HG02943 (cell line): ENCODE data around the gene GPR27.

Source experiments
- ATAC-seq: cut with Tn5 transposase; IDR thresholded peaks from one replicate; pipeline ENCODE4 v1.9.1; 2021; ENCODE audit warnings: mild to moderate bottlenecking, low read depth, moderate library complexity; ENCODE audit not compliant: unreplicated experiment

Gene GPR27

GRCh38 chr3:71728632-71729342, 24.9 kb upstream of the GPR27 start:
- ATAC-seq: no peak

- ATAC-seq: no peak
Measured at GRCh38 chr3:71732637-71733036, 21.0 kb upstream of the GPR27 start.

GRCh38 chr3:71733319-71733718, 20.3 kb upstream of the GPR27 start:
- ATAC-seq: no peak

- ATAC-seq: no peak
Measured at GRCh38 chr3:71734881-71735280, 18.8 kb upstream of the GPR27 start.

- no peak for ATAC-seq
Measured at GRCh38 chr3:71742621-71743020, 11.0 kb upstream of the GPR27 start.

GRCh38 chr3:71744738-71745137, 8.9 kb upstream of the GPR27 start:
- no peak for ATAC-seq

- ATAC-seq: no peak
Measured at GRCh38 chr3:71751602-71752001, 2.1 kb upstream of the GPR27 start.

- no peak for ATAC-seq
Measured at GRCh38 chr3:71752831-71753700, 589 bp upstream of the GPR27 start.

- no peak for ATAC-seq
Measured at GRCh38 chr3:71754610-71755253, 1.1 kb downstream of the GPR27 start.

GRCh38 chr3:71758091-71758490, 4.4 kb downstream of the GPR27 start:
- ATAC-seq: no peak

GRCh38 chr3:71759401-71759800, 5.7 kb downstream of the GPR27 start:
- no peak for ATAC-seq

GRCh38 chr3:71760140-71760539, 6.5 kb downstream of the GPR27 start:
- ATAC-seq: no peak

- no peak for ATAC-seq
Measured at GRCh38 chr3:71763426-71763825, 9.8 kb downstream of the GPR27 start.

GRCh38 chr3:71771126-71771525, 17.5 kb downstream of the GPR27 start:
- ATAC-seq: no peak

- no peak for ATAC-seq
Measured at GRCh38 chr3:71771884-71772283, 18.2 kb downstream of the GPR27 start.

GRCh38 chr3:71776538-71776937, 22.9 kb downstream of the GPR27 start:
- no peak for ATAC-seq

- ATAC-seq: no peak
Measured at GRCh38 chr3:71778353-71778752, 24.7 kb downstream of the GPR27 start.

- ATAC-seq: no peak
Measured at GRCh38 chr3:71779674-71780377, 26.2 kb downstream of the GPR27 start.

- ATAC-seq: no peak
Measured at GRCh38 chr3:71780430-71780829, 26.8 kb downstream of the GPR27 start.

- ATAC-seq: no peak
Measured at GRCh38 chr3:71783152-71783551, 29.5 kb downstream of the GPR27 start.
